NCI-H2081 treated with DMSO at 0.1 percent for 48 hours (cell line): ENCODE measurements around the gene SNRPF.
"Not testable (repeated sequence)": the region's sequence is repeated elsewhere in the genome, so short reads cannot be mapped to it uniquely, and the experiment has no call there.

Source experiments
- DNase-seq: peaks from one replicate; lab custom pipeline; 2025; lab: John Stamatoyannopoulos, UW

SNRPF gene

GRCh38 chr12:95858451-95859343, at the start of gene SNRPF:
Gene SNRPF (plus strand): TSS chr12:95858952. CDS start chr12:95859074, 122 bp downstream.
- peak; percentile 87 for DNase-seq

GRCh38 chr12:95809000-95809680, 49.6 kb upstream of the SNRPF start:
- DNase-seq: no peak

GRCh38 chr12:95810411-95810810, 48.3 kb upstream of the SNRPF start:
- no peak for DNase-seq

GRCh38 chr12:95812155-95812554, 46.6 kb upstream of the SNRPF start:
- DNase-seq: not testable (repeated sequence)

GRCh38 chr12:95815632-95816212, 43.0 kb upstream of the SNRPF start:
- DNase-seq: peak; percentile 7

- peak; percentile 33 for DNase-seq
These were observed 38.6 kb upstream of the SNRPF start for GRCh38 chr12:95820096-95820703.

- no peak for DNase-seq
These were observed 29.4 kb upstream of the SNRPF start for GRCh38 chr12:95829395-95829794.

GRCh38 chr12:95830335-95831089, 28.2 kb upstream of the SNRPF start:
- no peak for DNase-seq

GRCh38 chr12:95834572-95834971, 24.2 kb upstream of the SNRPF start:
- no peak for DNase-seq

- no peak for DNase-seq
These were observed 22.6 kb upstream of the SNRPF start for GRCh38 chr12:95836185-95836609.

- DNase-seq: no peak
These were observed 22.0 kb upstream of the SNRPF start for GRCh38 chr12:95836630-95837239.

GRCh38 chr12:95837240-95838038, 21.3 kb upstream of the SNRPF start:
- DNase-seq: no peak

- DNase-seq: no peak
These were observed 20.6 kb upstream of the SNRPF start for GRCh38 chr12:95838125-95838524.

GRCh38 chr12:95842426-95842825, 16.3 kb upstream of the SNRPF start:
- not testable (repeated sequence) for DNase-seq

- no peak for DNase-seq
These were observed 10.0 kb upstream of the SNRPF start for GRCh38 chr12:95848575-95849388.

GRCh38 chr12:95851606-95852005, 7.1 kb upstream of the SNRPF start:
- DNase-seq: no peak

GRCh38 chr12:95852133-95852532, 6.6 kb upstream of the SNRPF start:
- no peak for DNase-seq

GRCh38 chr12:95857156-95857555, 1.6 kb upstream of the SNRPF start:
- no peak for DNase-seq

GRCh38 chr12:95857799-95858198, 953 bp upstream of the SNRPF start:
- DNase-seq: no peak
